ENCODE results near the gene QKI. TPM values are rescaled to one million over a fixed set of nuclear protein-coding genes. Genes with fewer than 3 reads are reported as not detected.
A peak's percentile ranks its signal among the peaks of the same experiment; 100 is the strongest.

Gene QKI
- total RNA-seq, 2 donors from 2014 or later, result 87.4 to 95.3 TPM

GRCh38 chr6:163442336-163442735 lies 27.8 kb downstream of the QKI start:
- H3K9me3 ChIP-seq (ENCODE audit: control insufficient read depth, low read length, poor library complexity, severe bottlenecking), result no peaks in the 10 kb centered on the region
- DNase-seq (no peak), ATAC-seq (no peak)
- Mint-ChIP-seq H3K27me3 (no peaks in the 10 kb centered on the region), H3K27ac (no peak overlapping the region), H3K36me3 (ENCODE audit: low read depth) (peaks cover 2% of the 10 kb centered on the region), H3K4me3 (no peak overlapping the region), H3K4me1 (peaks cover 35% of the 10 kb centered on the region)

- no peak for DNase-seq
- Mint-ChIP-seq H3K27me3 (no peaks in the 10 kb centered on the region), H3K36me3 (ENCODE audit: low read depth) (peaks cover 2% of the 10 kb centered on the region), H3K4me3 (no peak overlapping the region), H3K27ac (peak overlapping the region; percentile 19), H3K4me1 (peaks cover 26% of the 10 kb centered on the region)
- H3K9me3 ChIP-seq (ENCODE audit: control insufficient read depth, low read length, poor library complexity, severe bottlenecking), result no peaks in the 10 kb centered on the region
- no peak for ATAC-seq
Measured at GRCh38 chr6:163444077-163444476, 29.6 kb downstream of the QKI start.

DNA sequence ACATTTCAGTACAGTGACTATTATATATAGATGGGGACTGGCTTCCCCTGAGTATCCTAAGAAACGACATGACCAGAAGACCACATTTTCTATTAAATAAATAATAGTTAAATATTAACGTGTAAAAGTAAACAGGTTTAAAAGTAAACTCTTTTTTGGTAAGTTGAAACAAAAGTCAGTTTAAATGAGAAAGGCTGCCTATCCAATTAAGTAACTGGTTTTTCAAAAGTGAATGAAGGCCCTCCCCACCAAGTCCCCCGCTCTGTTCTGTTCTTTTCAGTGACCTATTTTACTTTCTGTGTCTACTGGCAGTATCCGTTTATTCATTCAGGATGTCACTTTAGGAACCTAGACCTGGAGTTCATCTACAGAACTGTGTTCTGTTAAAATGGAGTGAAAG lies 32.0 kb downstream of the QKI start:
- H3K4me3 Mint-ChIP-seq, result no peak overlapping the region

GRCh38 chr6:163449076-163449475 lies 34.6 kb downstream of the QKI start:
- no peaks in the 10 kb centered on the region for H3K27me3 Mint-ChIP-seq
- no peaks in the 10 kb centered on the region for H3K36me3 Mint-ChIP-seq (ENCODE audit: low read depth)
- H3K9me3 ChIP-seq (ENCODE audit: control insufficient read depth, low read length, poor library complexity, severe bottlenecking), result no peaks in the 10 kb centered on the region
- no peak for ATAC-seq
- DNase-seq, result no peak
- no peak overlapping the region for H3K4me3 Mint-ChIP-seq
- H3K27ac Mint-ChIP-seq, result no peak overlapping the region
- peaks cover 19% of the 10 kb centered on the region for H3K4me1 Mint-ChIP-seq

More for the DNA sequence above, 32.0 kb downstream of the QKI start:
- H3K4me1 Mint-ChIP-seq, result peaks cover 27% of the 10 kb centered on the region
- peaks cover 2% of the 10 kb centered on the region for H3K36me3 Mint-ChIP-seq (ENCODE audit: low read depth)
- no peak overlapping the region for H3K27ac Mint-ChIP-seq
- no peaks in the 10 kb centered on the region for H3K27me3 Mint-ChIP-seq
- ATAC-seq, result no peak
- no peaks in the 10 kb centered on the region for H3K9me3 ChIP-seq (ENCODE audit: control insufficient read depth, low read length, poor library complexity, severe bottlenecking)
- no peak for DNase-seq

DNA sequence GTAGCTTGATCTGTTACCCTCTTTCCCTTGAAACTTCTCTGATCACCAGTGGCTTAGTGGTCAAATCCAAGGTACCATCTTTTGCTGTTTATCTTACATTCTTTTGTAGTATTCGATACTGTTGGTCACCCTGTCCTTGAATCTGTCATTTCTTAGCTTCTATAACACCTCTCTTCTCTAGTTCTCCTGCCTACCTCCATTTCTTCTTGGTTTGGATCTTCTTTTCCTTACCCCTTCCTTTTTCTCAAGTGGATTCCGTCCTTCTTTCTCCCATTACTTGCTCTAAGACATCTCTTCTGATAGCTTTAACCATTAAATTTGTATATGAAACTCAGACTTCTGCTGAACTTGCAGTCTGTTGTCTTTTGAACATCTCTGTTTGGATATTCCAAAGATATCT lies 39.9 kb downstream of the QKI start:
- H3K36me3 Mint-ChIP-seq (ENCODE audit: low read depth), result no peaks in the 10 kb centered on the region
- H3K4me3 Mint-ChIP-seq, result no peak overlapping the region
- no peak for DNase-seq
- H3K27me3 Mint-ChIP-seq, result no peaks in the 10 kb centered on the region
- no peak for ATAC-seq
- no peaks in the 10 kb centered on the region for H3K9me3 ChIP-seq (ENCODE audit: control insufficient read depth, low read length, poor library complexity, severe bottlenecking)
- no peak overlapping the region for H3K27ac Mint-ChIP-seq
- H3K4me1 Mint-ChIP-seq, result peaks cover 52% of the 10 kb centered on the region

GRCh38 chr6:163455552-163455951 lies 41.0 kb downstream of the QKI start:
- Mint-ChIP-seq H3K4me1 (peaks cover 58% of the 10 kb centered on the region), H3K27ac (peak overlapping the region; percentile 98), H3K4me3 (no peak overlapping the region), H3K36me3 (ENCODE audit: low read depth) (peaks cover 2% of the 10 kb centered on the region), H3K27me3 (no peaks in the 10 kb centered on the region)
- H3K9me3 ChIP-seq (ENCODE audit: control insufficient read depth, low read length, poor library complexity, severe bottlenecking), result no peaks in the 10 kb centered on the region
- DNase-seq (no peak), ATAC-seq (no peak)

DNA sequence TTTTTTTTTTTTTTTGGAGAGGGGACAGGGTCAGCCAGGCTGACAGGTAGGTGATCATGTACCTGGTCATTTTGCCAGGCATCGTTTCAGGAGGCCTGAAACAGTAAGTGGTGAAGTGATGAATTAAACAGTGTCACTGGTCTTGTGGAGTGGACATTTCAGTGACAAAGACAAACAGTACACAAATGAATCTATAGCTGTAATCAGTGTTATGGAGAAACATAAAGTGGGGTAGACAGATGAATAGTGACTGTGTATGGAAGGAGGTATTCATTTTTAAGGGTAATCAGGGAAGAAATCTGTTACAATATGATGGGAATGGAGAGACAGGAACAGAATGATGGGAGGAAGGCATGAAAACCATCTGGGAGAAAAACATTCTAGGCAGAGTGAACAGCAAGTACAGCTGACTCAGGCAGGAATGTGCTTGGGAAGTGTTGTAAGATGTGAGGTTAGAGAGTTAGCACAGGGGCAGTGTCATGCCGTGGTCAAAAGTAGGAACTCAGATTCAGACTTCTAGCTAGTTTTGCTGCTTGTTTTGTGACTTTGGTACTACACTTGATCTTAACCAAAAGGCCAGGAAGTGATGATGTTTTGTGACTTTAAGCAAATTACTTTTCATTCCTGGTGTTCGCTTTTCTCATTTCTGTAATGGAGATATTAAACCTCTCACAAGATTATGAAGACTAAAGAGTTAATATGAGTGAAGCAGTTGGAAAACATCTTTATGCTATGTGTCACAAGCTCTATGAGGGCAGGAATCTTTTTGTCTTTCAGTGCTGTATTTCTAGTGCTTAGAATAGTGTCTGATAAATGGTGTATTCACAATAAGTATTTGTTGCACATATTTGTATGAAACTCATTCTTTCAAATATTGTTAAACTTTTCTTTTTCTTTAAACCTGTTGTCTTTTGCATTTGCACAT lies 43.4 kb downstream of the QKI start:
- no peaks in the 10 kb centered on the region for H3K27me3 Mint-ChIP-seq
- DNase-seq (no peak), ATAC-seq (no peak)
- H3K36me3 Mint-ChIP-seq (ENCODE audit: low read depth), result peaks cover 2% of the 10 kb centered on the region
- peak overlapping the region; percentile 98 for H3K27ac Mint-ChIP-seq
- H3K9me3 ChIP-seq (ENCODE audit: control insufficient read depth, low read length, poor library complexity, severe bottlenecking), result no peaks in the 10 kb centered on the region
- peaks cover 60% of the 10 kb centered on the region for H3K4me1 Mint-ChIP-seq
- H3K4me3 Mint-ChIP-seq, result peak overlapping the region; percentile 15

- Mint-ChIP-seq H3K4me1 (peaks cover 67% of the 10 kb centered on the region), H3K36me3 (ENCODE audit: low read depth) (peaks cover 5% of the 10 kb centered on the region), H3K27ac (peak overlapping the region; percentile 98), H3K4me3 (peak overlapping the region; percentile 93), H3K27me3 (no peaks in the 10 kb centered on the region)
- ATAC-seq (no peak), DNase-seq (no peak)
- H3K9me3 ChIP-seq (ENCODE audit: control insufficient read depth, low read length, poor library complexity, severe bottlenecking), result no peaks in the 10 kb centered on the region
Measured at GRCh38 chr6:163459007-163459406, 44.5 kb downstream of the QKI start.

DNA sequence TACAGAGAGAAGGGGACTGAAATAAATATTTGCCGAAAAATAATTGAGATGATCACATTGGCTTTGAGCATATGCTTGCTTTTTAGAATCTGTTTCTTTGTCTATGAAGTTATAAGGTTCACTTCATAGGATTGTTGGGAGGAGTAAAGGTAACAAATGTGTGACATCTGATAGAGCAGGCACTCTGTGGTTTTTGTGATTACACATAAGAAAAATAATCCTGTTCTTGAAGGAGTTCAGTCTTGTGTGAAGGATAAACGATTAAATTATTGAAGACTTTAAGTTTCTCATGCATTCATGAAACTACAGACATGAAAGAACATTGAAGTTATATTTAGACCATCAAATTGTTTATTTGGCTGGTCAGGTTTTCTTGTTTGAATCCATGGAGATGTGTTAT lies 45.0 kb downstream of the QKI start:
- Mint-ChIP-seq H3K4me1 (peaks cover 70% of the 10 kb centered on the region), H3K4me3 (peak overlapping the region; percentile 93), H3K27ac (peak overlapping the region; percentile 98), H3K27me3 (no peaks in the 10 kb centered on the region), H3K36me3 (ENCODE audit: low read depth) (peaks cover 6% of the 10 kb centered on the region)
- DNase-seq (no peak), ATAC-seq (no peak)
- no peaks in the 10 kb centered on the region for H3K9me3 ChIP-seq (ENCODE audit: control insufficient read depth, low read length, poor library complexity, severe bottlenecking)

DNA sequence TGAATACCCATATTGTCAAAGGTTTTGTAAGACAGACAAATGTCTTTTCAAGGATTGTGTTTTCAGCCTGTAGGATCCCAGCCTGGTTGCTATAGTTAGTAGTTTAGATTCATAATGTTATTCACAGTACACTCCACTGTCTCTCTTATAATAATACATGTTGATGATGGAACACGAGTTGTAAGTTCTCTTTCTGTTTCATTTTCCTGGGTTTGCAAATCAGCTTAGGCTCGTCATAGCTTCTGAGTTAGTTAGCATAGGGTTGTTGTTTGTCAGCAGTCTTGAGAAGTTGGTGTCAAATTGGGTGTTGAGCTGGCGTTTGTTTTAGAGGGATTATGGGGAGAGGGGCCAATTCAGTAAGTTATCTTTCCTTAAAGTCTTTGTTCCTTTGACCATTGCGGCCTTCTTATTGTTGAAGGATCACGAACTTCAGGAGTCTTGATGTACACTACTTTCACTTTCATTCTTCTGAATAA lies 45.8 kb downstream of the QKI start:
- DNase-seq (no peak), ATAC-seq (peak; percentile 72)
- Mint-ChIP-seq H3K27ac (peak overlapping the region; percentile 98), H3K4me1 (peaks cover 73% of the 10 kb centered on the region), H3K4me3 (peak overlapping the region; percentile 93), H3K27me3 (no peaks in the 10 kb centered on the region), H3K36me3 (ENCODE audit: low read depth) (peaks cover 10% of the 10 kb centered on the region)
- no peaks in the 10 kb centered on the region for H3K9me3 ChIP-seq (ENCODE audit: control insufficient read depth, low read length, poor library complexity, severe bottlenecking)

DNA sequence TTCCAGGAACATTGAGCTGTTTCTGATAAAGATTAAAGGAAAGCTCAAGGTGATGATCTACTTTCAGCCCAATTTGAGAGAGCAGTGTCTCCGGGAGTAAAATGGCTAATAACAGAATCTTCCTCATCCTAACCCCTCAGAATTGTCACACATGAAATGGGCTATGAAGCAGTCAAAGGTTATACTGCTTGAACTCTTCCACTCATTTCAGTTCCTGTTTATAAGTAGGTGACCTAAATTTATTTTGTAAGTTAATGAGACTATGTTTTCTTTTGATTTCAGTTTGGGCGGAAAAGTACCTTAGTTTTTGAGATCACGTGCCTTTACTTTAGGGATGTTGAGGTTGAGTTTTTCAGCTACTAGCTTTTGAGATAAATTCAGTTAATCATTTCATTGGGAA lies 47.2 kb downstream of the QKI start:
- peaks cover 10% of the 10 kb centered on the region for H3K36me3 Mint-ChIP-seq (ENCODE audit: low read depth)
- peaks cover 64% of the 10 kb centered on the region for H3K4me1 Mint-ChIP-seq
- H3K27ac Mint-ChIP-seq, result peak overlapping the region; percentile 98
- peak; percentile 79 for ATAC-seq
- H3K9me3 ChIP-seq (ENCODE audit: control insufficient read depth, low read length, poor library complexity, severe bottlenecking), result no peaks in the 10 kb centered on the region
- H3K27me3 Mint-ChIP-seq, result no peaks in the 10 kb centered on the region
- H3K4me3 Mint-ChIP-seq, result peak overlapping the region; percentile 85
- DNase-seq, result no peak

GRCh38 chr6:163463180-163463579 lies 48.7 kb downstream of the QKI start:
- H3K9me3 ChIP-seq (ENCODE audit: control insufficient read depth, low read length, poor library complexity, severe bottlenecking), result no peaks in the 10 kb centered on the region
- Mint-ChIP-seq H3K27me3 (no peaks in the 10 kb centered on the region), H3K36me3 (ENCODE audit: low read depth) (peaks cover 10% of the 10 kb centered on the region), H3K27ac (peak overlapping the region; percentile 98), H3K4me1 (peaks cover 49% of the 10 kb centered on the region), H3K4me3 (no peak overlapping the region)
- DNase-seq, result no peak
- no peak for ATAC-seq

DNA sequence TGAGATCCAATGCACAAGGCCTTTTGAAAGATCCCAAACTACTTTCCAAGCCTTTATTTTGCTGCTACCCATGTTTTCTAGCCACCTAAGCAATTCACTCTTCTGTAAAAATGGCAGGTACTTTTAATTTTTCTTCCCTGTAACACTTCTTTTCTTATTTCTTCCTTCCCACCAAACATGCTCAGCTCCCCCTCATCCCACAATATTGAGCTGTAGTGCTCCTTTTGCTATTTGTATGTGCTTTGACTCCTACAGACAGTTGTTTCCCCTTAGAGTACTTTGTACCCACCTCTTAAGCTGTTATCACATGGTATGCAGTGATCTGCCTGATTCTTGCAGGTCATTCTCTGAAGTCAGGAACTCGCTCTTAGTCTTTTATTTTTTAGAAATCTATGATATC lies 49.3 kb downstream of the QKI start:
- H3K4me1 Mint-ChIP-seq, result peaks cover 47% of the 10 kb centered on the region
- peak overlapping the region; percentile 51 for H3K27ac Mint-ChIP-seq
- no peaks in the 10 kb centered on the region for H3K27me3 Mint-ChIP-seq
- no peak for ATAC-seq
- DNase-seq, result no peak
- H3K9me3 ChIP-seq (ENCODE audit: control insufficient read depth, low read length, poor library complexity, severe bottlenecking), result no peaks in the 10 kb centered on the region
- no peak overlapping the region for H3K4me3 Mint-ChIP-seq
- peaks cover 10% of the 10 kb centered on the region for H3K36me3 Mint-ChIP-seq (ENCODE audit: low read depth)
